HEK293 (cell line): ENCODE measurements around the gene AKAP17A.

Experiments used
- YY1 ChIP-seq: fragments of 450-650 bp; formaldehyde crosslinking; IDR thresholded peaks from 2 replicates; pipeline ENCODE4 v1.5.1; 2018; ENCODE audit warnings: missing biosample characterization, missing genetic modification characterization
- ZNF138 ChIP-seq: fragments of 450-650 bp; formaldehyde crosslinking; IDR thresholded peaks from 2 replicates; pipeline ENCODE4 v1.5.1; 2016; ENCODE audit warnings: missing biosample characterization, missing genetic modification characterization, borderline replicate concordance
- ZNF184 ChIP-seq: fragments of 450-650 bp; IDR thresholded peaks from 2 replicates; pipeline ENCODE4 v1.5.1; 2018; ENCODE audit warnings: missing biosample characterization, mild to moderate bottlenecking, missing genetic modification characterization
- ZNF324 ChIP-seq: fragments of 450-650 bp; formaldehyde crosslinking; IDR thresholded peaks from 2 replicates; pipeline ENCODE4 v1.5.1; 2016; ENCODE audit warnings: missing biosample characterization, missing genetic modification characterization
- TF ChIP-seq, protein P1 (sequence below): fragments of 450-650 bp; formaldehyde crosslinking; IDR thresholded peaks from 2 replicates; pipeline ENCODE4 v1.5.1; 2016; ENCODE audit warnings: missing biosample characterization, missing genetic modification characterization
- TF ChIP-seq, protein P2 (sequence below): fragments of 450-650 bp; formaldehyde crosslinking; IDR thresholded peaks from 2 replicates; pipeline ENCODE4 v1.5.1; 2016; ENCODE audit warnings: missing biosample characterization, missing genetic modification characterization
- TF ChIP-seq, protein P3 (sequence below): fragments of 450-650 bp; formaldehyde crosslinking; IDR thresholded peaks from 2 replicates; pipeline ENCODE4 v1.5.1; 2016; ENCODE audit warnings: missing biosample characterization, missing genetic modification characterization, low read depth

DNA sequence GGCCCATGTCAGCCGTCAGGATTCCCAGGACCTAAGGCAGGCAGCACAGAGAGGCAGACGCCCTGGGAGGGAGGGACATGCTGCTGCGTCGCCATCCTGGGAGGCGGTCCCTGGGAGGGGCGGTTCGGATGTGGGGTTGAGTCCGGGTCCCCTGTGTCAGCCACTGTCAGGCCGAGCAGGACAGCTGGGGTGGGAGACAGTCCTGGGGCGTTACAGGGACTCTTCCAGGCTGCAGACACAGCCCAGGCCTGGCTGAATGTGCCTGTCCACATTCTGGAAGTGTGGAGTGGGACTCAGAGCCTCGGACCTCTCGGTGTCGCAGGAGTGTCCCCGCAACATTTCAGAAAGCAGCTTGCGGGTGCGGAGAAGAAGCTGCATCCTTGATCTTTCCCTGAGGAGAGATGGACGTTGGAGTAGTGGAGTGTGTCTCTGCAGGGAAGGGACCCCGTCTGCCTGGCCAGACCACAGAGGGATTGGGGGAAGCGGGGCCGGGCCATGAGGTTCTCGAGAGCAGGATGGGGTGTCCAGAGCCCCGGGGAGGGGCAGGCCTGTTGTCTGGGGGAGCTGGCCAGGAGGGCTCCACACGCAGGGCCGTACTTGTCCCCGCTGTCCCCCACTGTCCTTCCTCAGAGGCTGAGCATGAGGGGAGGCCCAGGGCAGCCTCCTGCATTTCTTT, 6.1 kb downstream of the AKAP17A start:
- TF ChIP-seq ZNF324 (tag by site-specific recombination) (no peak), ZNF184 (tag by site-specific recombination) (no peak), ZNF138 (no peak), YY1 (tag by site-specific recombination) (no peak)
- TF ChIP-seq, protein P1, sequence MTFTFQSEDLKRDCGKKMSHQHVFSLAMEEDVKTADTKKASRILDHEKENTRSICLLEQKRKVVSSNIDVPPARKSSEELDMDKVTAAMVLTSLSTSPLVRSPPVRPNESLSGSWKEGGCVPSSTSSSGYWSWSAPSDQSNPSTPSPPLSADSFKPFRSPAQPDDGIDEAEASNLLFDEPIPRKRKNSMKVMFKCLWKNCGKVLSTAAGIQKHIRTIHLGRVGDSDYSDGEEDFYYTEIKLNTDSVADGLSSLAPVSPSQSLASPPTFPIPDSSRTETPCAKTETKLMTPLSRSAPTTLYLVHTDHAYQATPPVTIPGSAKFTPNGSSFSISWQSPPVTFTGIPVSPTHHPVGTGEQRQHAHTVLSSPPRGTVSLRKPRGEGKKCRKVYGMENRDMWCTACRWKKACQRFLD (tag by site-specific recombination): no peak
- TF ChIP-seq, protein P2, sequence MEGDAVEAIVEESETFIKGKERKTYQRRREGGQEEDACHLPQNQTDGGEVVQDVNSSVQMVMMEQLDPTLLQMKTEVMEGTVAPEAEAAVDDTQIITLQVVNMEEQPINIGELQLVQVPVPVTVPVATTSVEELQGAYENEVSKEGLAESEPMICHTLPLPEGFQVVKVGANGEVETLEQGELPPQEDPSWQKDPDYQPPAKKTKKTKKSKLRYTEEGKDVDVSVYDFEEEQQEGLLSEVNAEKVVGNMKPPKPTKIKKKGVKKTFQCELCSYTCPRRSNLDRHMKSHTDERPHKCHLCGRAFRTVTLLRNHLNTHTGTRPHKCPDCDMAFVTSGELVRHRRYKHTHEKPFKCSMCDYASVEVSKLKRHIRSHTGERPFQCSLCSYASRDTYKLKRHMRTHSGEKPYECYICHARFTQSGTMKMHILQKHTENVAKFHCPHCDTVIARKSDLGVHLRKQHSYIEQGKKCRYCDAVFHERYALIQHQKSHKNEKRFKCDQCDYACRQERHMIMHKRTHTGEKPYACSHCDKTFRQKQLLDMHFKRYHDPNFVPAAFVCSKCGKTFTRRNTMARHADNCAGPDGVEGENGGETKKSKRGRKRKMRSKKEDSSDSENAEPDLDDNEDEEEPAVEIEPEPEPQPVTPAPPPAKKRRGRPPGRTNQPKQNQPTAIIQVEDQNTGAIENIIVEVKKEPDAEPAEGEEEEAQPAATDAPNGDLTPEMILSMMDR (tag by site-specific recombination): no peak
- TF ChIP-seq, protein P3, sequence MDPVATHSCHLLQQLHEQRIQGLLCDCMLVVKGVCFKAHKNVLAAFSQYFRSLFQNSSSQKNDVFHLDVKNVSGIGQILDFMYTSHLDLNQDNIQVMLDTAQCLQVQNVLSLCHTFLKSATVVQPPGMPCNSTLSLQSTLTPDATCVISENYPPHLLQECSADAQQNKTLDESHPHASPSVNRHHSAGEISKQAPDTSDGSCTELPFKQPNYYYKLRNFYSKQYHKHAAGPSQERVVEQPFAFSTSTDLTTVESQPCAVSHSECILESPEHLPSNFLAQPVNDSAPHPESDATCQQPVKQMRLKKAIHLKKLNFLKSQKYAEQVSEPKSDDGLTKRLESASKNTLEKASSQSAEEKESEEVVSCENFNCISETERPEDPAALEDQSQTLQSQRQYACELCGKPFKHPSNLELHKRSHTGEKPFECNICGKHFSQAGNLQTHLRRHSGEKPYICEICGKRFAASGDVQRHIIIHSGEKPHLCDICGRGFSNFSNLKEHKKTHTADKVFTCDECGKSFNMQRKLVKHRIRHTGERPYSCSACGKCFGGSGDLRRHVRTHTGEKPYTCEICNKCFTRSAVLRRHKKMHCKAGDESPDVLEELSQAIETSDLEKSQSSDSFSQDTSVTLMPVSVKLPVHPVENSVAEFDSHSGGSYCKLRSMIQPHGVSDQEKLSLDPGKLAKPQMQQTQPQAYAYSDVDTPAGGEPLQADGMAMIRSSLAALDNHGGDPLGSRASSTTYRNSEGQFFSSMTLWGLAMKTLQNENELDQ (tag by site-specific recombination): no peak
